HG03558 (cell line): Measurements from ENCODE around the gene CRKL.

Experiments used
- ATAC-seq: cut with Tn5 transposase; IDR thresholded peaks from one replicate; pipeline ENCODE4 v1.9.1; 2021; ENCODE audit warnings: moderate number of reproducible peaks; ENCODE audit not compliant: unreplicated experiment; ENCODE audit errors: extremely low read depth

The CRKL gene

GRCh38 chr22:20978419-20978818, 61.2 kb downstream of the CRKL start:
- no peak for ATAC-seq

- ATAC-seq, result no peak
Measured at GRCh38 chr22:20979243-20979809, 62.1 kb downstream of the CRKL start.

- no peak for ATAC-seq
Measured at GRCh38 chr22:20979940-20980453, 62.8 kb downstream of the CRKL start.

GRCh38 chr22:20980523-20980922, 63.3 kb downstream of the CRKL start:
- no peak for ATAC-seq

DNA sequence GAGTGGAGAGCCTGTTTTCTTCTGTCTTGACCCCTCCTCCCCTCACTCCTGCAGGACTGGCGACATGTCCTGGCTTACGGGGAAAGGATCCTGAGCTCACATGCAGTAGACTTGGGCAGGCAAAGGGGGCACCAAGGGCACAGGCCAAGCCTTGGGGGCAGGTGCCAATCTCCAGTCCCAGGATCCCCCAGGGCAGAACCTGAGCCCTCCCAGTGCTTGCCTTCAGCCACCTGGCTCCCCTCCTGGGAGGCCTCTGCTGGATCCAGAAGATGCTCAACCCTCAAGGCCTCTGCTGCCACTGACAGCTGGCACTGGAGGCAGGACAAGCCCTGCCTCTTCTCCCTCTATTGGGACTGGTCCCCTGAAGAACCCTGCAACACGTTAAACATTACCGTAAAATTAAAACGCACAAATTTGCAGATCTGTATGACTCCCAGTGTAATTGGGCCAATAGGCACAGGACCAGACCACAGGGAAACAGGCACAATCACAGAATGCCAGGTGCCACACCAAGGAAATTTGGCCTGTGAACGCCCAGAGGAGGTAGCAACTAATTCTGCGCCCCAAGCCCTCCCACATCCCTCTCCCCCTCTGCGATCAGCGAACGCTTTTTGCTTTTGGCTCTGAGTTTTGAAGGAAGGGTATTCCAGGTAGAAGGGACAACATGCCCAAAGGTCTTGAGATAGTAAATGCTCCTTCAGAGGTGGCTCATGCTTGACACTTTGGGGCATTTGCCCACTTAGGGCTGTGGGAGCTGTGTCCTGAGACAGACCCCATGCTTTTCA, 63.9 kb downstream of the CRKL start:
- ATAC-seq, result no peak

DNA sequence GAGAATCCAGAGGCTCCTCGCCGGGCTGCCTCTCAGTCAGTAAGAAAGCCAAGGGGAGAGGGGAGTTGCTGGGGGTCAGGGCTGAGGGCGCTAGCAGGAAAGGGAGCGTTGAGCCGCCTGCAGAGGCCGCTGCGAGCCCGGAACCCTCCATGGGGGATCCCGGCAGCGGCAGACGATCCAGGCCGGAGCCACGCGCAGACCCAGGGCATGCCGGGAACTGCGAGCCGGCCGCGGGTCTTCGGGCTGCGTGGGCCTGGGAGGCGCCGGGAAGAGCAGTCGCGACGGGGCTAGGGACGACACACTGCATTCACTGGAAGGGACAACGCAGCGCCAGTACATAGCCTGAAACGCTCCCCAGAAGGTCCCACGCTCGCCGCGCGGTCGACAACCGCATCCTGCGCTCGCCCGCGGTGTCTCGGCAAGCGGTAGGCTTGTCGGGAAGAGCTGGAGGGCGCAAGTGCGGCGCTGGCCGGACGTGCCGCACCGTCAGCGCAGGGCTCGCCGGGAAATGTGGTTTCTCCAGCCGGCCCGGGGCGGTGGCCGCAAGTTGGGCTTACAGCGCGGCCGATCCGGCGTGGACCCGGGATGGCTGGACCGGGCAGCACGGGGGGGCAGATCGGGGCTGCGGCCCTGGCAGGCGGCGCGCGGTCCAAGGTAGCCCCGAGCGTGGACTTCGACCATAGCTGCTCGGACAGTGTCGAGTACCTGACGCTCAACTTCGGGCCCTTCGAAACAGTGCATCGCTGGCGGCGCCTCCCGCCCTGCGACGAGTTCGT, 64.8 kb downstream of the CRKL start, which contains the start of gene LZTR1:
LZTR1 (plus strand) TSS at position 511 of the 776 bp plus-strand sequence; CDS start at position 586, 75 bp downstream.
- no peak for ATAC-seq

DNA sequence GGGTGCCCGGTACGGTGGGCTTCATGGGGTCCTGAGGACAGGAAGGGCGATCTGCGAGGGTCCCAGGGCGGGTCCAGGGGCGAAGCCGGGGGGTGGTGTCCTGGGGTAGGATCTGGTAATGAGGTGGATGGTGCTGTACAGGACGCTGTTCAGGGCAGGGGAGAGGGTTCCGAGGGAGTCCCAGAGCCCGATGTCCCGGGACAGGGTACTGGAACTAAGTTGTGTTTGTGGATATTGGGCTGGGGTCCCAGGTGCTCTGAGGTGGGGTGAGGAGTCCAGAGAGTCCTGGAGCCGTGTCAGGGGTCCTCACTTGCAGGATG, 65.3 kb downstream of the CRKL start:
- no peak for ATAC-seq

DNA sequence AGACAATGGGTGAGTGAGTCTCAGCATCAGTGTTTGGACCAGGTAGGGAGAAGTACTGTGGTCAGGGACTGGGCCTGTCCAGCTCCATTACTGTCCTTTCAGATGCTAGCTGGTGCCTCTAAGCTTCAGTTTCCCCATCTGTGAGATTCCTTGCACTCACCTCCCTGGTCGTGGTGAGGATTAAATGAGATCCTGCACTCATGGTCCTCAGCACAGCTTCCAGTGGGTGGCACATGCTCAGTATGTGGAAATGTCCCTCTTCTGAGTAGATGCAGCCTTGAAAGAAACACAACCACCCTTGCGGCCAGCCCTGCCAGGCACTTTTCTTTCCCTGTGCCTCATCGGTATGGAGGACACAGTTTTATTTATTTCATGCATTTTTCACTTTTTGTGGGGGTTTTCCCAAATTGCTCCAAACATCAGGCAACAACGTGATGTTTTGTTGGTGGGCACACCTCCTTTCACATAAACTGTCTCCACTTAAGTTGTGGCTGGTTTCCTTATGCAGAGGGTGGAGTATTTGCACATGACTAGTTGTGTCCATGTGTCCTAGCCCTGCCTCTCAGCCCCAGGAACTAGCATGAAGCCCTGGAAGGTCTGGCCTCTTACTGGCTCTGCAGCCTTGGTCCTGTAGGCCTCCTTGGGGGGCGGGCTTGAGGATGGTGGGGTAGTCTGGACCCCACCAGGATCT, 66.0 kb downstream of the CRKL start:
- no peak for ATAC-seq

DNA sequence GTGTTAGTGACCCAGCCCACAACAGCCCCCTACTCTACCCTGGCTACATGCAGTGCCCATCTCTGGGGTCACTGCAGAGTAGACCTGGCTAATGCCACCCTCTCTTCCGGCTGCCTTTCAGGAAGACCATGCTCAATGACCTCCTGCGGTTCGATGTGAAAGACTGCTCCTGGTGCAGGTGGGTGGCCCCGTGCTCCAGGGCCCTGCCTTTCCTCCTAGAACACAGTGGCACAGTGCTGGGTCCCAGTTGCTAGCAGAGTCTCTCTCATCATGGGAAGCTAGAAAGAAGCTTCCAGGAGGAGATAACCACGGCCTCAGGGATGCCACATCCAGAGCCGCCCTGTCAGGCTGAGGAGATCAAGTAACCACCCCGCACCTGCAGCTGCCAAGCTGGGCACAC, 68.5 kb downstream of the CRKL start:
- no peak for ATAC-seq

DNA sequence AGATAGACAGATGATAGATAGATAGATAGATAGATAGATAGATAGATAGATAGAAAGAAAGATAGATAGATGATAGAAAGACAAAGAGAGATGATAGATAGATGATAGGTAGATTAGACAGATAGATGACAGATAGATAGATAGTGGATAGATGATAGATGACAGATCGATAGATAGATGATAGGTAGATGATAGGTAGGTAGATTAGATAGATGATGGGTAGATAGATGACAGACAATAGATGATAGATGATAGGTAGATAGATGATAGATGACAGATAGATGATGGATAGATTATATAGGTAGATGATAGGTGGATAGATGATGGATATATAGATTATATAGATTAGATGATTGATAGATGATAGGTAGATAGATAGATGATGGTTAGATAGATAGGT, 69.2 kb downstream of the CRKL start:
- ATAC-seq, result no peak

DNA sequence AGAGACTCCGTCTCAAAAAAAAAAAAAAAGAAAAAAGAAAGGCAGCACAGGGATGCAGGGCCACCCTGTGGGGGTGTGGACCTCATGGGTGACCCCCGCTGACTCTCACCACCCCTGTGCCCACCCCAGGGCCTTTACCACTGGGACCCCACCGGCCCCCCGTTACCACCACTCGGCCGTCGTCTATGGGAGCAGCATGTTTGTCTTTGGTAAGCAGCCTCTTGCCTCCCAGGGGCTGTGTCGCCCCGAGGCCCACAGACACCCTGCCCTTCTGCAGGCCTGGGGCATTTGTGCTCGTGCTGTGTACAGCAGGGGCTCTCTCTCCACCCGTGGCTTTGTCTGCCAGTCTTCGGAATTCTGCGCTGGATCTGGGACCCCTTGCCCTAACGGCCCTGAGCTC, 70.2 kb downstream of the CRKL start:
- no peak for ATAC-seq

DNA sequence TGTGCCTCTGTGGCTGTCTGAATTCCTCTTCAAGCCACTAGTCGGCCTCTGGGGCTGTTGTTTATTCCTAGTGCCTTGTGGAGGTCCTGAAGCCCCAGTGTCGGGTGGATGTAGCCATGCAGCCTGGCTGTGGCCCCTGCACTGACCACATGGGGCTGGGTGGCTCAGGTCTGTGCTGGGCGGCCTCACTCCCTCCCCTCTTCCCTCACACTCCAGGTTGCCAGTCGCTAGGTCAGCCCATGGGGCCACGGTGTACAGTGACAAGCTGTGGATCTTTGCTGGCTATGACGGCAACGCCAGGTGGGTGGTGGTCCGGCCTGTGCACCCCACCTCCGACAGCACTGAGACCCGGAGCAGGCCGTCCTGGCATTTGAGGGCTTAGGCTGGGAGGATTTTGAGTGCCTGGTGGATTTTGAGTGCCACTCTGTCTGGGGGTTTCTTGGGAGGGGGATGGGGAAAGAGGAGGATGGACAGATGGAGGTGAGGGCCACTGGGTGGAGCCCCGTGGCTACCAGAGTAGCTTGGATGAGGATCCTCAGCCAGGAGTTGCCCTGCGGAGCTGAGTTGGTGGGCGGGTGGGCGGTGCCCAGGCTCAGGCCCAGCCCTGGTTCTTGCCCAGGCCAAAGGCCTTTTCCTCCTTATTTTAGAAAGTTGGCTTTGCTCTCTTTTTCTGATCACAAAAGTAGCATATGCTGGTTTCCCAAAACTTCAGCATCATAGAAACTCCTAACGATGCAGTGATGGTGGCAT, 71.5 kb downstream of the CRKL start:
- no peak for ATAC-seq

DNA sequence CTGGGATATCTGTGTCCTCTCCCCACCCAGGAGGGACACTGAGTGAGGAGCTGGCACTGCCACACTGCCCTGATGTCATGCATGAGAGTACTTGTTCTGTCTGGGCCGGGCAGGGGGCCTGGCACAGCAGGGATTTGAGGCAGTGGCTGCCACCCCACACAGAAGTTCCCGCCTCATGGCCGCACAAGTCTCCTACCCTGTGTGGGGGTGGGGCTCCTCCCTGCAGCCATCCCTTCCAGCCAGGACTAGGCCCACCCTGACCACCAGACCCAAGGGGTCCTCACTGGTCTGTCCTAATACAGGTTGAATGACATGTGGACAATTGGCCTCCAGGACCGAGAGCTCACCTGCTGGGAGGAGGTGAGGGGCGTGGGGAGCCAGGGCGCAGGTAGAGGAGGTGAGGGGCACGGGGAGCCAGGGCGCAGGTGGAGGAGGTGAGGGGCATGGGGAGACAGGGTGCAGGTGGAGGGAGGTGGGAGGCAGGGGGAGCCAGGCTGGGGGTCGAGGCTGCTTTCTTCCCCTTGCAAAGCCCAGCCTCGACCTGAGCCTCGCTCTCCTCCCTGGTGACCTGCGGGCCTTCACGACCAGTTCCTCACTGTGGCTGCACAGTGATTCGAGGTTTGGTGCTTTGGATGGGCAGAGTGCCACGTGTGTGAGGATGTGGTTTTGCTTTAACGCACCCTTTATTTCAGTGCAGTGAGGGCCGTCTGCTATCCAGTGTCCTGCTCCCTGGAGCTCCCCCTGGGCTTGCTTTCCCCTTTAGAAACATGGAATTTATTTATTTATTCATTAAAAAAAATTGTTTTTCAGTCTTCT, 72.3 kb downstream of the CRKL start:
- no peak for ATAC-seq

- ATAC-seq, result no peak
Measured at GRCh38 chr22:20990184-20991180, 73.3 kb downstream of the CRKL start.

DNA sequence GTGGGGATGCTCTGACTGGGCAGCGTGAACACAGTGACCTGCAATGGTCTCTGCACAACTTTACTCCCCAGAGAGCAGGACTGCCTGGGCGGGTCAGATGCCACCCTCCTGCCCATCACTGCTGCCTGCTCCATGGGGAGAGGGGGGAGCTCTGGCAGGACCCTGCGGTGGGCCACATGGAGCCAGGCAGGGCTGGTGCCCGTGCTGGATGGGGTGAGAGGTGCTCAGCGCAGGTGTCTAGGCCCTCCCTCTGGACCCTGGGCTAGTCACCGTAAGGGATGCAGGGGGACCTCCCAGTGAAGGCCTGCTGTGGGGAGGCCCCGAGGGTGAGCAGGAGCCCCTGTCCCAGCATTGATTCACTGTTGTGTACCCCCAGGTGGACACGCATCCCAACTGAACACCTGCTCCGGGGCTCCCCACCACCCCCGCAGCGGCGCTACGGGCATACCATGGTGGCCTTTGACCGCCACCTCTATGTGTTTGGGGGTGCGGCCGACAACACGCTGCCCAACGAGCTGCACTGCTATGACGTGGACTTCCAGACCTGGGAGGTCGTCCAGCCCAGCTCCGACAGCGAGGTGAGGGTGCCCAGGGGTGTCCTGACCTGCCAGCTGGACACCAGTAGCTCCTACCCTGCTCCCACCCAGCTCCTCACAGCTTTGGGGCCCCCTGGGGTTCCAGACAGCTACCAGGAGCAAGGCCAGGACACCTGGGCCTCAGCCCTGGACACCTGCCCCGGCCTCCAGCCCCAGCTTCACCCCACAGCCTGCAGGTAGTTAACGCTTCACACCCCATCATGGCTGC, 74.2 kb downstream of the CRKL start:
- no peak for ATAC-seq

- no peak for ATAC-seq
Measured at GRCh38 chr22:20992056-20992442, 74.8 kb downstream of the CRKL start.
